MCF 10A (cell line): ENCODE measurements around the gene FOXI1. TPM values are rescaled to one million over a fixed set of nuclear protein-coding genes. Genes with fewer than 3 reads are reported as not detected.

Source experiments
- BruUV-seq: library from RNA; stranded (reverse); fragments of 400-500 nt; replicated peaks from 2 replicates; lab custom pipeline; 2021; lab: Mats Ljungman, UMichigan
- CTCF ChIA-PET: fragments of 300-600 bp; sonication (Branson Sonifier 250); formaldehyde crosslinking; extraction: SDS; loops from one replicate; lab custom pipeline; 2021; ENCODE audit warnings: antibody characterized with exemption, inconsistent platforms; lab: Yijun Ruan, JAX
- POLR2A ChIA-PET: fragments of 300-600, 350-650 bp; sonication (Branson Sonifier 250); formaldehyde crosslinking; extraction: SDS; loops from one replicate; lab custom pipeline; 2020; ENCODE audit warnings: antibody characterized with exemption, inconsistent platforms; lab: Yijun Ruan, JAX
- DNase-seq: peaks from one replicate; pipeline ENCODE4 v3.0.0-alpha.2; 2018; ENCODE audit not compliant: unreplicated experiment
- H3K27ac Mint-ChIP-seq: one replicate; pipeline ENCODE4 v1.8.0; 2022; ENCODE audit warnings: mild to moderate bottlenecking, low read depth, mixed read lengths; ENCODE audit not compliant: unreplicated experiment
- H3K27me3 Mint-ChIP-seq: one replicate; pipeline ENCODE4 v1.8.0; 2022; ENCODE audit warnings: mixed read lengths; ENCODE audit not compliant: insufficient read depth, unreplicated experiment
- H3K36me3 Mint-ChIP-seq: one replicate; pipeline ENCODE4 v1.8.0; 2022; ENCODE audit warnings: mild to moderate bottlenecking, moderate library complexity, mixed read lengths; ENCODE audit not compliant: insufficient read depth, unreplicated experiment
- H3K4me1 Mint-ChIP-seq: one replicate; pipeline ENCODE4 v1.8.0; 2022; ENCODE audit warnings: mixed read lengths; ENCODE audit not compliant: insufficient read depth, unreplicated experiment
- H3K4me3 Mint-ChIP-seq: one replicate; pipeline ENCODE4 v1.8.0; 2022; ENCODE audit warnings: mild to moderate bottlenecking, moderate library complexity, mixed read lengths; ENCODE audit not compliant: unreplicated experiment
- H3K9me3 Mint-ChIP-seq: one replicate; pipeline ENCODE4 v1.8.0; 2022; ENCODE audit warnings: mixed read lengths; ENCODE audit not compliant: unreplicated experiment
- CTCF ChIP-seq: fragments of 200-600 bp; IDR thresholded peaks from one replicate; pipeline ENCODE4 v1.8.0; 2022; ENCODE audit warnings: antibody characterized with exemption, mild to moderate bottlenecking; ENCODE audit not compliant: unreplicated experiment
- intact Hi-C: fragments of 100-400 bp; cut with micrococcal nuclease; formaldehyde crosslinking; loops from 2 replicates; pipeline ENCODE4 v1.14.1; 2022
- total RNA-seq: library from RNA; stranded (reverse); gene quantifications from 2 replicates; pipeline ENCODE4 v1.2.3, GENCODE V29; 2022

The FOXI1 gene
- total RNA-seq, 1 experiment from 2014 or later, result not detected

GRCh38 chr5:170151097-170151831, 45.6 kb downstream of the FOXI1 start:
- H3K9me3 Mint-ChIP-seq, result no peaks in the 10 kb centered on the region
- peaks cover 6% of the 10 kb centered on the region for H3K4me1 Mint-ChIP-seq
- intact Hi-C loops, result no loop called here
- H3K27me3 Mint-ChIP-seq, result no peaks in the 10 kb centered on the region
- DNase-seq, result peak; percentile 95
- BruUV-seq, result no TSS peak
- H3K4me3 Mint-ChIP-seq, result no peak overlapping the region
- no peaks in the 10 kb centered on the region for H3K36me3 Mint-ChIP-seq
- H3K27ac Mint-ChIP-seq, result peak overlapping the region; percentile 74
- POLR2A ChIA-PET, result interaction anchor here (0.6 to 1.2 kb wide), 3 partner anchors 10 to 1663 kb away, joined by 3 to 4 read pairs (median 4); no protein-coding TSS in a partner anchor
- CTCF ChIA-PET, result interaction anchor here (0.7 to 1.5 kb wide), 7 partner anchors 10 to 1472 kb away, joined by 3 to 5 read pairs (median 4); no protein-coding TSS in a partner anchor
- TF ChIP-seq CTCF, result no peak

- Mint-ChIP-seq H3K27ac (peak overlapping the region; percentile 49), H3K4me3 (no peak overlapping the region), H3K27me3 (no peaks in the 10 kb centered on the region), H3K4me1 (peaks cover 6% of the 10 kb centered on the region), H3K36me3 (no peaks in the 10 kb centered on the region), H3K9me3 (no peaks in the 10 kb centered on the region)
- intact Hi-C loops, result no loop called here
- TF ChIP-seq CTCF, result no peak
- POLR2A ChIA-PET, result interaction anchor here (1.2 kb wide), 1 partner anchor 569 kb away, joined by 5 read pairs; the partner anchor contains the start of gene SPDL1
- no peak for DNase-seq
- CTCF ChIA-PET, result no interaction called here
- no TSS peak for BruUV-seq
Measured at GRCh38 chr5:170152767-170153166, 47.1 kb downstream of the FOXI1 start.

- Mint-ChIP-seq H3K4me1 (peaks cover 12% of the 10 kb centered on the region), H3K27me3 (no peaks in the 10 kb centered on the region), H3K4me3 (no peak overlapping the region), H3K9me3 (no peaks in the 10 kb centered on the region), H3K27ac (no peak overlapping the region), H3K36me3 (no peaks in the 10 kb centered on the region)
- no TSS peak for BruUV-seq
- DNase-seq, result no peak
- ChIA-PET POLR2A (no interaction called here), CTCF (interaction anchor here (0.6 to 3.1 kb wide), 4 partner anchors 29 to 470 kb away, joined by 3 to 19 read pairs (median 7); no protein-coding TSS in a partner anchor)
- intact Hi-C loops, result no loop called here
- TF ChIP-seq CTCF, result no peak
Measured at GRCh38 chr5:170154297-170154696, 48.6 kb downstream of the FOXI1 start.

- H3K4me1 Mint-ChIP-seq, result peaks cover 12% of the 10 kb centered on the region
- H3K36me3 Mint-ChIP-seq, result no peaks in the 10 kb centered on the region
- H3K27ac Mint-ChIP-seq, result no peak overlapping the region
- ChIA-PET POLR2A (no interaction called here), CTCF (interaction anchor here (0.6 to 3.1 kb wide), 3 partner anchors 30 to 469 kb away, joined by 3 to 19 read pairs (median 4); no protein-coding TSS in a partner anchor)
- TF ChIP-seq CTCF, result no peak
- intact Hi-C loops, result no loop called here
- no peak overlapping the region for H3K4me3 Mint-ChIP-seq
- no peak for DNase-seq
- H3K9me3 Mint-ChIP-seq, result no peaks in the 10 kb centered on the region
- H3K27me3 Mint-ChIP-seq, result no peaks in the 10 kb centered on the region
- no TSS peak for BruUV-seq
Measured at GRCh38 chr5:170154744-170155143, 49.0 kb downstream of the FOXI1 start.
